ENCODE results near the gene AK1.

The AK1 gene, protein sequence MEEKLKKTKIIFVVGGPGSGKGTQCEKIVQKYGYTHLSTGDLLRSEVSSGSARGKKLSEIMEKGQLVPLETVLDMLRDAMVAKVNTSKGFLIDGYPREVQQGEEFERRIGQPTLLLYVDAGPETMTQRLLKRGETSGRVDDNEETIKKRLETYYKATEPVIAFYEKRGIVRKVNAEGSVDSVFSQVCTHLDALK

DNA sequence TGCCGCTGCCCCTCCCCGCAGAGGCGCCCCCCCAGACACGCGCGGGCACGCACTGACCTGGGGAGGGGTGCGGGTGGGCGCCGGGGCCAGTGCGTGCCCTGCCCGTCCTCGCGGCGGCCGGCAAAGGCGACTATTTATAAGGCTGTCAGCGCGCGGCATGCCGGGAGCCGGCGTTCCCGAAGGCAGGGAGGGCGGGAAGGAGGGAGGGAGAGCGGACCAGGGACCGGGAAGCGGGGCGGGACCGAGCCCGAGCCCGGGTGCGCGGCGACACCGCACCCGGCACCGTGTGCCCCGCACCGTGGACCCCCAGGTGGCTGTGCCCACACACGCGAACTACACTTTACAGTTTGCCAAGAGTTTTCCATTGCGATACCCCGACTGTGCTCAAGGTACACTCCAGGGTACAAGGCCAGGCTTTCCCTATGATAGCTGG, at the start of gene AK1:
AK1 (minus strand) TSS at position 110 of the 433 bp plus-strand sequence. CDS start 3,058 bp downstream, outside the sequence.
- peak in 1 of 2 experiments; percentile 68 for DNase-seq

DNA sequence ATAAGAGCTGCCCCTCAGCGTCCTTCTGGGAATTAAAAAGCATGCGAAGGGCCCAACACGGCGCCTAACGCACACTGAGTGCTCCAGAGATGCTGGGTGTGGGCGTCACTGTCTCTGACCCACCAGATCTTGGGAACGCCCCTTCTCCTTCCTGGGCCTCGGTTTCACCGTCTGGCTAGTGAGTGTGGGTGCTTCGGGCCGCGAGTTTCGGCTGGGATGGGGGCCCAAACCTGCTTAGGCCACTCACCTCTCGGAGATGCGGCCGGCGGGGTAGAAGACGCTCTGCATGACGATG, 49.4 kb upstream of the AK1 start:
- peak in 1 of 2 experiments; percentile 41 for DNase-seq

DNA sequence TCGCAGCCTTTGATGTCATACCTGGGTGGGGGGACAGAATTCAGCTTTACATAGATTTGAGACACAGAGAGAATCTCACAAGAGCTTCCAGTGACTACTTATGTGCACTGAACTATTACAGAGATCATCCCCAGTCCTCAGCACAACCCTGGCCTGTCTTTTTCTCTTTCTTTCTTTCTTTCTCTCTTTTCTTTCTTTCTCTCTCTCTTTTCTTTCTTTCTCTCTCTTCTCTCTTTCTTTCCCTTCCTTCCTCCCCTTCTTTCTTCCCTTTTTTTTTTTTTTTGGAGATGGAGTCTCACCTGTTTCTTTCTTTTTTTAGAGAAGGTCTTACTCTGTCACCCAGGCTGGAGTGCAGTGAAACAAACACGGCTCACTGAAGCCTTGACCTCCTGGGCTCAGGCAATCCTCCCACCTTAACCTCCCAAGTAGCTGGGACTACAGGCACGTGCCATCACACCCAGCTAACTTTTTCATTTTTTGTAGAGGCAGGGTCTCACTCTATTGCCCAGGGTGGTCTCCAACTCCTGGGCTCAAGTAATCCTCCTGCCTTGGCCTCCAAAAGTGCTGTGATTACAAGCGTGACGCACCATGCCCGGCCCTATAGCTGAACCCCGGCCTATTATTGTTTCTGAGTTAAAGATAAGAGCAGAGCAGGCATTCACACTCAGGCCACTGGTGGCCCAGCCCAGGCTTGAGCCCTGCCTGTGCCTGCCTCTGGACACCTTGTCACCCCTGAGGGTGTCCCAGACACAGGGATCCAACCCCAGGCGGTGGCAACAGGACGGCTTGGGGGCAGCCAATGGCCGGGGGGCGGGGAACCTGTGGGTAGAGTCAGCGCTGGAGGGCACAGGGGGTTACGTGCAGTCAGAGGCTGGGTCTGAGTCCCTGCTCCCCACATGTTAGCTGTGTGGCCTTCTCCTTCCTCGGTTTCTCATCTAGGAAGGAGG, 48.8 kb upstream of the AK1 start:
- peak in 1 of 2 experiments; percentile 7 for DNase-seq

DNA sequence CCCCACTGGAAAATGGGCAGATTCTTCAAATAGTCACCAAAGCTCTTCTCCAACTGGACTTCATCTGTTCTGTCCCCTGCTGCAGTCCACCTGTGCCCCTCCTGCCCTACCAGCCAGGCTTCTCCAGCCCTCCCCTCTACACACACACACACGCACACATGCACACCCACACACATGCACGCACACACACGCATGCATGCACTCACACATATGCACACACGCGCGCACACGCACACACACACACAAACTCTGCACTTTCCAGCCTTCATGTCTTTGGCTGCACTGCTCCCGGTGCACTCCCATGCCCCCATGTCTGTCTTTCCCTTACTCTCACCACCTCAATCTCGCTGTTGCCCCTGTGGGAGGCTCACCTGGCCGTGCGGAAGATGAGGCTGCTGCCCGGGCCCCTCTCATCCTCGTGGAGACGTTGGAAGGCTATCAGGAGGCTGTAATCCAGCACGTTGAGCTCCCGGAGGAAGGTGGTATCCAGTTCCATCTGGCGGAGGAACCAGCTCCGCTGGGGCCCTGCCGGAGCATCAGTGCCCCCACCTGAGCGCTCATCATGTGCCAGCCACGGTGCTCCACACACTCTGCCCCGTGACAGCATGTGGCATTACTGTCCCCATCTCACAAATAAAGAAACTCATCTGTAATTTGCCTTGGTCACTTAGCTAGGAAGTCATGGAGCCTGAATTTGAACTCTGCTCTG, 47.4 kb upstream of the AK1 start:
- DNase-seq: no peak

DNA sequence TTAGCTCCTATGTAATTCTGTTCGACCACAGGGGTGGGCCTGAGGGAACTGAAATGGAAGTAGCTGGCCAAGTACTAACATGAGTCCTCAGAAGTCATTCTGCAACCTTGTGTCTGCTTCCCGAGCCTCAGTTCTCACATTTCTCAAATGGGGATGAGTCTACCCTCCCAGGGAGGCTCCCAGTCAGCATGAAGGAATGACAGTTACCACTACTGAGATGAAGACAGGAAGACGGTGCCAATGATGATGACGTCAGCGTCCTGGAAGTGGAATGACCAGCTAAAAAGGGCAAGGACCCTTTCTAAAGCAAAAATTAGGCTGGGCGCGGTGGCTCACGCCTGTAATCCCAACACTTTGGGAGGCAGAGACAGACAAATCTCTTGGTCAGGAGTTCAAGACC, 46.3 kb upstream of the AK1 start:
- no peak for DNase-seq

DNA sequence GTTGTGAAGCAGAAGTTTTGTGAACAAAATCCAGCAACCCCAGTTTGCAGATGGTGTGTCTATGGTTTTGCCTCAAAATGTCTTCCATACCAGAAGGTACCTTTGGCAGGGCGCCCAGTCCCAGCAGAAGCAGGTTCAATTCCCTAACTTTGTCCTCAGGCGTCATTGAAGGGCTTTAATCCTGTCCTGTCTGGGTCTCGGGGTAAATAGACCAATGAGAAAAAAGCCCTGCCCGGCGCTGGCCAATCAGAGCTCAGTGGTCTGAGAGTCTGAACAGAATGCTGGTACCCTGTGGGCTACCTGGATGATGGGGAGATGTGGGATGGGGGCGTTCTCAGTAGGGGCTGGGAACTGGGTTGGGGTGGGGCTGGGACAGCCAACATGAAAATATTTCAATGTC, 45.6 kb upstream of the AK1 start:
- DNase-seq: no peak

DNA sequence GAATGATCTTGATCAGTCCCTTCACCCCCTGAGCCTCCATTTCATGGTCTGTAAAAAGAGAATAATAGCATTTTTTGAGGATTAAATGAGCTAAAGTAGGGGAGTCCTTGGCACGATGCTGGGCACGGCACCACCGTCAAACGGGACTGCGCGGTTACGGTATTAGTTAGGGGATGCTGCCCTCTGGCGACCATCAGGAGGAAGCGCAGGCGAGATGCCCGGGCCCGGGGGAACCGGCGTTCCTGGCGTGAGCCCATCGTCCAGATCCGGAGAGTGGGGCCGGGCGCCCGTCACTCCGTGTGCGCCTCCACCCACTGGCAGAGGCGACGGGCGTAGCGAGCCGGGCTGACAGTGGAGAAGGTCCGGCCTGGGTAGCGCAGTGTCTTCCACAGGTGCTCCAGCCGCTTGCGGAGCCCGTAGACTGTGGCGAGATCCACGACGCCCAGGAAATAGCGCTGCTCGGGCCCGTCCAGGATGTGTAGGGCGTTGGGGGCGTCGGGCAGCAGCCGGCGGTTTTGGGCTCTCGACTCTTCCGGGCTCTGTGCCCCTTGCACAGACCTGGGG, 44.2 kb upstream of the AK1 start:
- peak in 1 of 2 experiments; percentile 24 for DNase-seq

DNA sequence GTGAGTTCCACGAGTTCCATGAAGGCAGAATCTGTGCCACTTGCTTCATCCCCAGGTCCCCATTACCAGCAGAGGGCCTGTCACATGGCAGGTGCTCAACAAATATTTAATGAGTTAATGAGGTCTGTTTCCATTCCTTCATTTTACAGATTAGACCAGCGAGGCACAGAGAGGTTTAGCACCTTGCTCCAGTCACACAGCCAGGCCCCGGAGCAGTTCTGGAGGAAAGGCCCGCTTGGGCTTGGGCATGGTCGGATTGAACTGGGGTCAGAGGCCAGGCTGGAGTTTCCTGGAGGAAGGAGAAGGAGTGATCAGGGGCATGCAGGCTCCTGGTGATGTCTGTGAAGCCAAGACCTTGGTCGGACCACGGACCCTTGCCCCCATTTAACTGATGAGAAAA, 43.3 kb upstream of the AK1 start:
- no peak for DNase-seq

DNA sequence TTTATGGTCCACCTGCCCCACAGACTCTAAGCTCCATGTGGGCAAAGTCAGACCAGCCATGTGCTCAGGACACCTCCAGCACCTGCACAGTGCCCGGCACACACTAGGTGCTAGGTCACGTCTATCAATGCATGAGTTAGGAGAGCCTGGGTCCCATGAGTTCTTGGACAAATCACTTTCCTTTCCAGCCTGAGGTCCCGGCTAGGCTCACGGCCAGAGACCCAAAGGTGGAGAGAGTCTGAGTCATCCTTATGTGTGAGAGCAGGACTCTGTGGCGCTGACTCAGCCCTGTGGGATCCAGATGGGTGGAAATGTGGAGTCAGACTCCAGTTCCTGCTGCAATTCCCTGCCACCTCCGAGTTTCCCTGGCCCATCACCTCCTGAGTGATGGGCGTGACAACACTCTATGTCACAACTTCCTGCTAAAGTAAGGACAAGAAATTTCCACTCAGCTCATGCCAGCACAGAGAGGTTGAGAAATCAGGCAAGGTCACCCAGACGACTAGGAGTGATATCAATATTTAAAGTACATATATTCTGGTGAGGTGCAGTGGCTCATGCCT, 41.9 kb upstream of the AK1 start:
- DNase-seq: no peak

DNA sequence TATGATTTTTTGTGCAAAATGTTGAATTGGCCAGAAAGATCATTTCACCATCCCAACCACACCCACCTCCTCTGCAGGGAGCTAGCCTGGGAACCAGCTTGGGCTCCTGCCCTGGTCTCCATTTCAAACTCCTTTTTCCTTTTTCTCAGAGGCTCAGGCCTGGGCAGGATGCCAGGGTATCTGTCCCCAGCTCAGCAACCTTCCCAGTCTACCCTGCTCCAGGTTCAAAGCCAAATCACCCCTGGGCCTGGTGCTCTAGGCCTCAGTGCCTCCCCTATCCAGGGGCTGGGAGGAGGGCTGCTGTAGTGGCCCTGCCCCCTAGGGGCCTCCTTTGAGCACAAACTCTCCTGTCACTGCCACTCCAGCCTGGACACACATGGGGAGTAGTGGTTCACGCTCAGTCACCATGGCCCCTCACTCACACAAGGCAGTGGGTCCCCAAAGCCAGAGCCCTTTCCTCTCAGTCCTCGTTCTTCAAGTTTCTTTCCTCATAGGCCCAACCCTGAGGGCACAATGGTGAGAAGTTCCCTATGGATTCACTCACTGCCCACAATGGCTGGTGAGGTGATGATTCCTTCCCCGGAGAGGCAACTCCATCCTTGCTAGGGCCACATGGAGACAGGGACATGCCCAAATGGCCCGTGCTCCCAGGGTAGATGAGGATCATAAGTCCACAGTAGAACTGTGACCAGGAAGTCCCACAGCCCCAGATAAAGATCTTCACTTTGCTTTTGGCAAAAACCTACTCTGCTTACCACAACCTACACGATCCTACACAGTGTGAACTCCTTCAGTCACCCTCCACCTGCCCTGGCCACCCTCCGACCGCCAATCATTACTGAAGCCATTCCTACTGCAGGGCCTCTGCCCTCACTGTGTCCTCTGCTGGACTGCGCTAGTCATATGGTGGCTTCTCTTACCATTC, 41.0 kb upstream of the AK1 start:
- no peak for DNase-seq

DNA sequence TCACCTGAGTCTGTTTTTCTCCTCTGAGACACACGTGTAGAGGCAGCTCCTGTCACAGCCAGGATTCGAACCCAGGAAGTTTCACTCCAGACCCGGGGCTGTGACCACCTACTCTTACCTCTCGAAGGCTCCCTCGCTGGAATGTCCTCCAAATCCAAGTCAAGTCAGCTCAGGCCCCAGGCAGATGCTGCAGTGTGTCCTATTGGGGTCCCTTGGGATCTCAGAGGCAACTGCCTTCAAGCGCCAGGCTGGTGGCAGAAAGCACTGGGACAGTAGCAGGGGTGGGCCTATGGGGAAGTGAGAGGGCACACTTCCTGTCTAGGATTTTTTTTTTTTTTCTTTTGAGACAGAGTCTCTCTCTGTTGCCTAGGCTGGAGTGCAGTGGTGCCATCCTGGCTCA, 40.1 kb upstream of the AK1 start:
- DNase-seq: no peak

DNA sequence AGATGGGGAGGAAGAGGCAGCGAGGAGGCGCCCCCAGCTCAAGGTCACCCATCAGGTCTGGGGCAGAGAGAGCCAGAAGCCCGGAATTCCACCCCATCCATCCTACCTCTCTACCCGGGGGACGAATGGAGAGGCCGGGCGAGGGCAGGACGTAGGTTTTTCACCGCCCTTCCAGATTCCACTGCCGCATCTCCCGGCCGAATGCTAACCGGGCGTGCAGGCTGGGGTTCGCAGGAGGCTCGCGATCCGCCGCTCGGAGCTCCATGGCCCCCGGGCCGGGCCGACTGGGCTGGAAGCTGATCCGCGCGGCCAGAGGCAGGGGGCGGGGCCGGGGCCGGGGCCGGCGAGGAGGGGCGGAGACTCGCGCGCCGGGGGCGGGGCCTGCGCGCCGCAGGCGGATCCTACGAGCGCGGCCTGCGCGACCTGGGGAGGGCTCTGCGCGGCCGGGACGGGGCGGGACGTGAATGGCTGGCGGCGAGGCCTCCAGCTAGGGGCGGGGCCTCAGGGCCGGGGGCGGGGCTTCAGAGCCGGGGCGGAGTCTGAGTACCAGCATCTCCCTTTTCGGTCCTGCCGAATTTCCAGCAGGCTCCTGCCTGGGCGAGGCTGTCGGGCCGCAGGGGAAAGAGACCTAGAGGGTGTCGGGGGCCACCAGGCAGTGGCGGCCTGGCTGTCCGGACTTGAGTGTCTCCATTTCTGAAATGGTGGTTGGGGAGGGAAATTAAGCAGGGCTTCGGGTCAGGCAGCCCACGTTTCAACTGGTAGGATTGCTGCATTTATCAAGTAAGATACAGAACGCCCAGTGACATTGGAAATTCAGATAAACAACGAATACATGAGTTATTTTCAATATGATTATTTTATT, 39.5 kb upstream of the AK1 start, which contains the start of gene ST6GALNAC4:
ST6GALNAC4 (minus strand) TSS at position 322 of the 862 bp plus-strand sequence. CDS start 622 bp downstream, outside the sequence.
- DNase-seq: peak in 1 of 2 experiments; percentile 87

DNA sequence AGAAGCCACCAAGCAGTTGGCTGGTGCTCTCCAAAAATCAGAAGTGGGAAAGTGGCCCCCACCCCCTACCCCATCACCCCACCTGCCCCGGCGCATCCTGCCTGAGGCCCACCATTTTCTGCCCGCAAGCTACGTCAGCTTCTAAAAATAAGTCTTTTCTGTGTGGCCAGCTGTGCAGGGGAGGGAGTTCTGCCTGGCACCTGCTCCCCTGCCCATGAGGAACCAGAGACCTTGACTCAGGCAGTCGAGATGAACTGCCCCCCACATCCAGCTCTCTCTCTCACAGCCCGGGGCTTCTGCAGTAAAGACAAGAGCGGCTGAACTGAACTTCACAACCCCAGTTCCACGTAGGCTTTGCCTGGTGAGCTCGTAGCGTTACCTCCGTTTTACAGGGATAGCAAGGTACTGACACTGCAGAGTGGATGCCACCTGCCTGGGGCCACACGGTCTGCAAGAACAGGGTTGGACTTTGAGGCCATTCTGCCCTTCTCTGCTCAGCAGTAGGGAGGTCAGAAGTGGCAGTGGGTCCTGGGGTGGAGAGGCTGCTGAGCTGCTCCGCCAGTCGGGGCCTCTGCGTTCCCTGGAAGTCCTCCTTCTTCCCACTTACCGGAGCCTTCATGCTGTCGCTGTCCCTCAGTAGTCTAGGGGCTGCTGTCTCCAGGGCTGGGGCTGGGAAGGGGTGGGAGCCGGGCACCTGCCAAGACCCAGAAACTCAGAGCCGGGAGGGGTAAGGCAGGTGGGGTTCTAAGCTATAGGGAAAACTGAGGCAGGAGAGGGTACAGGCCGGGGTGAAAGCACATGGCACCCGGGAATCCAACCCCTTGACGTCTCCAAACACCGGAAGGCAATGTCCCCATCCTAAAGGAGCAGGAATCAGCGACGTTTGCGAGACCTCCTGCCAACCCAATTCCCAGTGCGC, 38.6 kb upstream of the AK1 start:
- DNase-seq: peak in 1 of 2 experiments; percentile 41

DNA sequence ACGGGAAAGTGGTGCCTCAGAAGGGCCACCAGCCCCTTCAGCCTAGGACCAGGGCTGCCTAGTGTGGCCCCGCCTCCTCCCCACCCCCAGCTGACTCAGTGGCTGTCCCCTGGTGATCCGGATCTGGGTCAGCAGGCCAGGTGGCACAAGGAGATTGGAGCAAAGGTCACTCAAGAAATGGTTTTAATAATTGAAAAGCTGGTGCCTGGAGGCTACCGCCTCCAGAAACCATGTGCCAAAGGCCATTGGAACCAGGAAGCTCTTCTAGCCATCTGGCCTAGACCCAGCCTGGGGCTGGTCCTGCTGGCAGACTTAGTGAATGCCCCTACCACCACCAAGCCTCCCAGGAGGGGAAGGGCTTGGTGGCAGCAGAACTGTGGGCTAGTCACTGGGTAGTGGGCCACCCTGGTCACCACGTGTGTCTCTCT, 37.9 kb upstream of the AK1 start:
- DNase-seq: no peak

DNA sequence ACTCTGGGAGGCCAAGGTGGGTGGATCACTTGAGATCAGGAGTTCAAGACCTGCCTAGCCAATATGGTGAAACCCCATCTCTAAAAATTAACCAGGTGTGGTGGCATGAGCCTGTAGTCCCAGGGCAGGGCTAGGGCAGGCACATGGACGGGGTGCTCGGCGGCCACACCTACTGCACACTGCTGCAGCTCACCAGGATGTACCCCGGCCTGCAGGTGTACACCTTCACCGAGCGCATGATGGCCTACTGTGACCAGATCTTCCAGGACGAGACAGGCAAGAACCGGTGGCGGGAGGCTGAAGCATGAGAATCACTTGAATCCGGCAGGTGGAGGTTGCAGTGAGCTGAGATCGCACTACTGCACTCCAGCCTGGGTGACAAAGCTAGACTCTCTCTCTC, 36.2 kb upstream of the AK1 start:
- no peak for DNase-seq

DNA sequence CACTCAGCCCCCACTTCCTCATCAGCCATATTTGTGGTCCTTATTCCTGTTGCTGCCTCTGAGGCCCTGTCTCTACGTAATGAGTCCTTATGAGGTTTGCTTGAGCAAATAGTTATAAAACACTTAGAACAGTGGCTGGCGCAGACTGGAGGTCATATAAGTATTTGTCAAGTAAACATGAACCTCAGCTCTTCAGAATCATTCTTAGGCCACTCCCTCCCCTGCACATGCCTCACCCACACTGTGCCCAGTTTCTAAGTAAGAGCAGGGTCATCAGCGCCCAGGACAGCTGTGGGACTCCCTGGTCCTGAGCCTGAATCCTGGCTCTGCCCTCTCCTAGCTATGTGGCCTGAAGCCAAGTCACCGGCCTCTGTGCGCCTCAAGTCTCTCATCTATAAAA, 35.4 kb upstream of the AK1 start:
- no peak for DNase-seq

DNA sequence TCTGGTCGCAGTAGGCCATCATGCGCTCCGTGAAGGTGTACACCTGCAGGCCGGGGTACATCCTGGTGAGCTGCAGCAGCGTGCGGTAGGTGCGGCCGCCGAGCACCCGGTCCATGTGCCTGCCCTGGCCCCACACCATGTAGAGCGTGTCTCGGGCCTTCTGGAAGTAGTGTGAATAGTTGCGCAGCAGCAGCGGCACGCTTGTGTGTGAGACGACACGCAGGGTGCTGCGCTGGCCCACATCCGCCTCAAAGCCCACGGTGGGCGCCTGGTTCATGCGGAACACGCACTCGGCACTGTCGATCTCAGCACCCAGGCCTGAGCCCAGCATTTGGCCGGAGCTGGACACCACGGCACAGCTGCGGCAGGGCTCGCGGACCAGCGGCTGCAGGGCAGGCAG, 34.8 kb upstream of the AK1 start:
- no peak for DNase-seq

DNA sequence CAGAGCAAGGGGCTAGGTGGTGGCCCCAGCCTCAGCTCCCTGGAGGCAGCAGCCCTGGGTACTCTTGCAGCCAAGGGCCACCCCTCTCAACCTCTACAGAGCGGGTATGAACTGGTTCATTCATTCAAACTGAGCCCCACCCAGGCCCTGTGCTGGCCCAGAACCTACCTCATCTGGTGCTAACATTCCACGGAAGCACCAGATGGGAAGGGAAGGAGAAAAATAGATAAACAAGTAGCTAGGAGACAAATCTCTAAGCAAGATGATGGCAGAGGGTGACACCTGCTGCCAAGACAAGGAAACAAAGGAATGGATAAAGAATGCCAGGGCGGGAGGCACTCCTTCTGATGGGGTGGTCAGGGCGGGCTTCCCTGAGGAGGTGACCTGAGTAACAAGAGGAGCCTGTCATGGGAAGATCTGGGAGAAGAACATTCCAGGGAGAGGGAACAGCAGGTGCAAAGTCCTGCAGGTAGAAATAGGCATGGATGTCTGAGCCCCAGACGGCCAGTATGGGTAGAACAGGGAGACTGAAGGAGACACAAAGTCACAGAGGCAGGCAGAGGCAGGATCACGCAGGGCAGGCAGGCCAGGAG, 33.2 kb upstream of the AK1 start:
- peak in 1 of 2 experiments; percentile 11 for DNase-seq

DNA sequence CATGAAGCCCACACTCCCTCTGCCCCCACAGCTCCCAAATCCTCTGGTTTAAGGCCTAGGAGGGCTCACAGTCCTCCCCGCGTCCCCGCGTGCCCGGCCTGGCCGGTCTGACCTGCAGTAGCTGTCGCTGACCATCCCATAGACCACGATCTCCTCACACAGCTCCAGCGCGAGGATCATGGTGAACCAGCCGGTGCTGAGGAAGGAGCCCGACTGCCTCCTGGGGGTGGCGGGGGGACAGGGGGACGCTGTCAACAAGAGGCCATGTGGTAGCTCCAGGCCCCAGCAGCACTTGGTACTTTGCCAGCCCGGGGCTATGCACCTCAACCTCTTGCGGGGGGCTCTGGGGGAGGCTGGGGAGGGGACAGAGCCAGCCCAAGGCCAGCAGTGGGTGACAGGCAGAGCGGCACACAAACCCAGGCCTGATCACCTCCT, 32.4 kb upstream of the AK1 start:
- no peak for DNase-seq
